Midbrain (tissue), 1 donor: ENCODE measurements around the gene NCKAP5.
"Not testable (repeated sequence)": the region's sequence is repeated elsewhere in the genome, so short reads cannot be mapped to it uniquely, and the experiment has no call there.

Experiments used
- DNase-seq: peaks from one replicate; lab custom pipeline; 2025; lab: John Stamatoyannopoulos, UW

Gene NCKAP5

DNA sequence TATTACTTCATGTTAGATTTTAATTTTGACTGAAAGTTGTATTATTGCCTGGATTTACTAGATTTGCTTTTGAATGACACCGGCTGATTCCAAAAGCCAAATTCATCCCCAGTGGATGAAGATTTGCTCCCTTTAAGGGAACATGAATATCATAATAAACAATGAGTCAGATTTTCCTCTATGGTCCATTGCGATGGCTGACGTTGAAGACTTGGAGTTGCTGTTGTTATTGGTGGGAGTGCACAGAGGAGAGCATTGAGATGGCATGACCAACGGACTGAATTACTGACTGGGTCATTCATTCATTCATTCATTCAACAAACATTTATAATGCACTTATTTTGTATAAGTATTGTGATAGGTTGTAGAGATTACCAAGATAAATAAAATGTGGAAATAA is 864.9 kb downstream of the NCKAP5 start:
- DNase-seq: no peak

DNA sequence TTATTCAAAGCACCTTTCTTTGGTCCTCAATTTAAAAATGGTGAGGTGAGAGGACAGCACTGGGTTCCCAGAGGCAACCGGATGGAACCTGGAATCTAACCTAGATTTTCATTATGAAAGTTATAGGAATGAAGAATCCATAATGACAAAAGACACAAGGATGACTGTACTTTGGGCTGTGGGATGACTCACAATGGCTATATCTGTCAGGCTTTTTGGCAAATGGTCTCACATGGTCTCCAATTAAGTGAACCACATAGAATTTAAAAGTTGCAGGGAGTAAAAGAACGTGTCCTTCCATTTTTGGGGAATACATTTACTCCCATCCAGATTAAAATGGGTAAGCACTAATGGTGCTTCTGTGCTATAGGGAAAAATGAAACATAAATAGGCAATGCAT is 866.5 kb downstream of the NCKAP5 start:
- DNase-seq: no peak

DNA sequence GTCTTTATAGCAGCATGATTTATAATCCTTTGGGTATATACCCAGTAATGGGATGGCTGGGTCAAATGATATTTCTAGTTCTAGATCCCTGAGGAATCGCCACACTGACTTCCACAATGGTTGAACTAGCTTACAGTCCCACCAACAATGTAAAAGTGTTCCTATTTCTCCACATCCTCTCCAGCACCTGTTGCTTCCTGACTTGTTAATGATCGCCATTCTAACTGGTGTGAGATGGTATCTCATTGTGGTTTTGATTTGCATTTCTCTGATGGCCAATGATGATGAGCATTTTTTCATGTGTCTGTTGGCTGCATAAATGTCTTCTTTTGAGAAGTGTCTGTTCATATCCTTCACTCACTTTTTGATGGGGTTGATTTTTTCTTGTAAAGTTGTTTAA is 868.5 kb downstream of the NCKAP5 start:
- not testable (repeated sequence) for DNase-seq

DNA sequence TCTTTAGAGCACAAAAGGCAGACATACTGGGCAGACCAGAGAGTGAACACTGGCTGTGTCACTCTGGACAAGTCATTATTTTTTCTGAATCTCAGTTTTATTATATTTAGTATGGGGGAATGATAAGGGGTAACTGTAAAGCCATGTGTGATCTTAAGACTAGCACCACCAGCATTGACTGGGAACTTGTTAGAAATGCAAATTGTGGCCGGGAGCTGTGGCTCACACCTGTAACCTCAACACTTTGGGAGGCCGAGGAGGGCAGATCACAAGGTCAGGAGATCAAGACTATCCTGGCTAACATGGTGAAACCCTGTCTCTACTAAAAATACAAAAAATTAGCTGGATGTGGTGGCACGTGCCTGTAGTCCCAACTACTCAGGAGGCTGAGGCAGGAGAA is 869.9 kb downstream of the NCKAP5 start:
- not testable (repeated sequence) for DNase-seq

DNA sequence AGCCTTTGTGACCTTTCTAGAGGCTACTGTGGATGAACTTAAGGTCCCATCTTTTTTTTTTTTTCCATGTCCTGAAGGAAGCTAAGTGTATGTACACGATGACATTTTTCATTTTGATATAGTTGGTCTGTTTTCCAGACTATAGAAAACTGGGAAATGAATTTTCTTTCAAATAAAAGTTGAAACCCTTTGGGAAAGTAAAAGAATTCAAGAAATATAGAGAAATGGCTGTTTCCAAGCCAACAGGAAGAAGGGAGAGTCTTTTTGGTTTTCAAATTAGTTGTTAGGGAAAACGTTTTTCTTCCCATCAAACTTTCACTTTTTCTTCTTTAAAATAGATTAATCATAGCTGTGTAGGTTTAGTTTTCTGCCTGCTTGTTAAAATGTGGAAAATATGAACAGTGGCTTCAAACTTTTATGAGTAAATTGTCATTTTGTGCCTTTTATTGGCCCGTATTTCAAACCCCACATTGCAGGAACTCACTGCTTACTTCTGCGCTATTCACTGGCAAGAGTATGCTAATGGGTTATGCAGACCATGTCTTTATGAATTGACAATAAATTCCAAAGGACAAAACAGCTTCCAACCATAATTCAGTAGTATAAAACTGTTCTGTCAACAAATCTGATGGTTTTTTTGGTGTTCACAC is 870.6 kb downstream of the NCKAP5 start:
- DNase-seq: no peak

DNA sequence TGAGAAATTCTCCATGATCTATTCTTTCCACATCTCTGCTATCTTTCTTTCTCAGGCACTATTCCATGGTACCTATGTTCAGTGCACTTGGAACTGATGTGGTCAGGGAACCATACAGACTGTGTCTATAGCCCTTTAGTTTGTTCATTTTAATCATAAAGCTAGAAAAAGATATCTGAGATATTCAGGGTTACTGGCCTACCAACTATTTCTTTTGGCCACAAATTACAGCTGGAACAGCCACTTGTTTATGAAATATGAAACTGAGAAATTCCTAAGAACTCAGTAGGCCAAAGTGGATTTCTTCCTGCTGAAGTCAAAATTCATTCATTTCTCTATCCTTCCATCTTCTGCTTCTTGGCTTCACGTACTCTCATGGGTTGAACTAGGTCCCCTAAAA is 875.4 kb downstream of the NCKAP5 start:
- no peak for DNase-seq

DNA sequence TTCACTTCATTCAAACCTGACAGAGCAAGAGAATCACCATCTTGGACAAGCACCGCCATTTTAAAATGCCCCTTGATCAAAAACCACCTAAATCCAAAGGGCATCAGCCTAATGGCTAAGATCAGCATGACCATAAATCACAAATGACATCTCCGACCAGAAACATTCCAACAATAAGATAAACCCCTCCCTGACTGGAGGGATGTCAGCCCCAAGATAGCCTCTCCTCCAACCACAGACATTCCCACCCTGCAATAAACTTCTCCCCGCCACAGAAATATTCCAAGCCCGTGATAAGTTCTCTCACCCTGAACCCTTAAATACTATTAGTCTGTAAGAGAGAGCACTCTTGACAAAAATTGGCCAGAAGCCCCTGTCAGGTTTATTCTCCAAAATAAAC is 876.7 kb downstream of the NCKAP5 start:
- DNase-seq: no peak

DNA sequence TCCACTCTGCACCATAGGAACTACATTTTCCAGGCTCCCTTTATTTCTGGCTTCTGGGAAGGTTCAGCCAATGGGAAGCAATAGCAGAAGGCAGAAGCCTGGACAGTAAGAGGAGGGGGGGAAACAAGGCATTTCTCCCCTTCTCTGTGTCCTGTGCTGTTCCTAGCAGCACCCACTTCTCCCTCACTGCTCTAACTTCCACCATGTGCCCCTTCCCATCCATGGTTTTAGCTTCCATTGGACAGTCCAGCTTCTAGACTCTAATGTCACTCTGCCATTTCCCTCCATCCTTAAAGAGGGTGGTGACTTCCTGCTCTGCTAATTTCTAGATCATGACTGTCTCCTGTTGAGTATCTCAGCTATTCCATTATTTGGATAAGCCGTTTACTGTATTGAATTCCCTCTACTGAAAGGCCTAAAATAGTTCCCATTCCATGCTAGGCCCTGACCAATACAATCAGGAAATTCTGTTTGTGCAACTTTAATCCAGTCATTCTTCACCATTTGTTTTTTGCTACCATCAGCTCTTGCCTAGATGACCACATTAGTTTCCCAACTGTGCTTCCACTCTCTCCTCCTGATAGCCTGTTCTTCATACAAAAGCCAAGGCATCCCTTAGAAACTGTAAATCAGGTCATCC is 877.5 kb downstream of the NCKAP5 start:
- no peak for DNase-seq

DNA sequence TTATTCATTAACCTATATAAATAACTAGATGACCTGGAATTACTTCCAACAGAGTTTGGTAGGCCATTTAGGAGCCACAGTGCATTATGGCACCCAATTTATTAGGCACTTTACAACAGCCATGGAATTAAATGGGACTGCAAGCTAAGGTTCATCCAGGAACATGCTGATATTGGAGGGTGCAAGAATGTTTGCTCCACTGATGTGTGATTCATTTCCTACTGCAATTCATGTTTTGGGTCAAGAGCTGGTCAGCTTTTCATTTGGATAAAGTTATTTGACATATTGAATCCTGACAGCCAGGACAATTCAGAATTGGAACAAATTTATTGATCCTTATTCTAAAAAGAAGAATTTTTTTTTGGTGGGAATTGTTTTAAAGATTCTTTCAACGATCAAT is 886.5 kb downstream of the NCKAP5 start:
- no peak for DNase-seq

DNA sequence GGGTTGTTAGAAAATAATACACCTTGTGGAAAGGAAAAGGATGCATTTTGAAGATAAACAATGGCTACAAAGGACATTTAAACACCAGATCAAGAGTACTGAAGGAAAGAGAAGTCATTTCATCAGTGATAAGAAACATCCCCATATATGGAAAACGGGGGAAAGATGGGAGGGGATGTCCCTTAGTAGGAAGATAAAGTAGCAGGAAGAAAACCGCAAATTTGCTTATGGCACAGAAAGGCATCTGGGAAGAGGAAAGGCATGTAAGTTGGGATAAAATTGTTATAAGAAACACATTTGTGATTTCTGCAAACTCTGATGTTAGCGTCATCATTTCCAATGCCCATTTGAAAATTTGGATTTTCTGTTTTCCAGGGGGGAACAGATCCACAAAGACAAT is 887.7 kb downstream of the NCKAP5 start:
- no peak for DNase-seq

DNA sequence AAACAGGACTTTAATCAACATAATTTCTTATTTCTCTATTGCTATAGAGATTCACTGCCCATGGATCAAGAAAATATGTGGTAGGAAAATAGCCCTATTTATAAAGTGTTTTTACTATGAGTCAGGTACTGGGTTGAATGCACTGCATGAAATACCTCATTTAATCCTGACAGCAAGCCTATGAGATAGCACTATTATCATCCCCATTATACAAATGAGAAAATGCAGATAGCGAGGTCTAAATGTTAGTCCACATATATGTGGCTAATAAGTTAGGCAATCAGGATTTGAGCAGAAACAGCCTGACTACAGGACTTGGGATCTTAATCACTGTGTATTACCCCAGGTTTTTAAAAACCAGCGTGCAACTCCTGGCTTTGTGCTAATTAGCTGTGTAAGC is 889.8 kb downstream of the NCKAP5 start:
- no peak for DNase-seq

DNA sequence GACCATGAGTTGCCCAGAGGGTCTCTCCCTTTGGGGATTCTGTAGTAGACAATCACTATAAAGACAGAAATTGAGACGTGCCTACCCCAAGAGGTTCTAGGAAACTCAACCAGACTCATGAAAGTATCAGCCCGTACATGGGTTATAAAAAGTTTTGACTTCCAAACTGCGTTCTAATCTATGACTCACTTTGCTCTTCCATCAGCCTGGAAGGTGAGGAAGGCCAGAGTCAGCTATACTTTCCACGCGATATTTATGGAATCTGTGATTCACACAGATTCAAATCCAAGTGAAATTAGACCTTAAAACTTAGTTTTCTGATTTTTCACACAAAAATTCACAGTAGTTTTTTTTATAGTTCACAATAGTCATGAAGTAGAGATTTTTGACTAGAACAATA is 890.6 kb downstream of the NCKAP5 start:
- DNase-seq: no peak

DNA sequence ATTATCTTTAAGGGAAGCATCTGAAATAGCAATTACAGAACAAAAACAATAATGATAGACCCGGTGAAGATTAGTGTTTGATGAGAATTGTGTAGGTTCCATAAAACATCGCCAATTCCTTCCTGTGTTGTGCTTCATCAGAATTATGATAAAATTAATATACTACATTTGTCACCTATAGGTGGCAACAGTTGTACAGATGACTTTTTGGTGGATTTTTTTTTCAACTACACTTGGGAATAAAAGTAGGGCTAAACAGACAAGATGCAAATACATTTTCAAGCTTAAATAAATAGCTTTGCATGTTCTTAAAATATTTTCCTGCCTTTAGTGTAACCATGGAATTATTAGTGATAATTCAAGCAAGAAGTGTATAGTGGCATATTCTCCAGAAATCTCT is 891.3 kb downstream of the NCKAP5 start:
- DNase-seq: no peak

DNA sequence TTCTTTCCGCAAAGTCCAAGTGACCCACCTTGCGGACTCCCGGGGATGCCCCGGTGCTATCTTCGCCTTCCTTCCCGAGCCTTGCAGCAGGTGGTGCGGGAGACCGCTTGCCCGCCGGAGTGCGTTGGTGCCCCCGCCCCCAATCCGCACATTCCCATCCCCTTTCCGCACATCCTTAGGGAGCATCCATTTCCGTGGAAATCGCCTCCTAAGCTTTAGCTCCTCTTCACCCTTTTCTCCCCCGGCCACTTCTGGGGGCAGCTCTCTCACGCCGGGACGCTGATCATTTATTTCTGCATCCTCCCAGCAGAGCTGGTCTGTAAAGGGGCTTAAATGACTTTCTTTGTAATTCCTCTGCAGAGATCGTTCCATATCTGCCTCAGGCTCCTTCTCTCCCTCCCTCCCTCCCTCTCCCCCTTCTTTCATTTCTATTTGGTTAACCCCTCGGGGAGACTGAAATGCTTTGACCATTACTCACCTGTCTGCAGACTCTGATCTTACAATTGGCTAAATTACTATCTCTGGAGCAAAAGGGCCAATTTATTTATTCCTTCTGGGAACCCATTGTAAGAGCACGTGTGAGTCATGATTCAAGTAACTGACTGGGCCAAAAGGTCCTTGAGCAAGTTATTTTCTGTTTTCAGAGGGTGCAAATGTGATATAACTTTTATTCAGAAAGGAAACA is 897.0 kb downstream of the NCKAP5 start:
- DNase-seq: no peak

DNA sequence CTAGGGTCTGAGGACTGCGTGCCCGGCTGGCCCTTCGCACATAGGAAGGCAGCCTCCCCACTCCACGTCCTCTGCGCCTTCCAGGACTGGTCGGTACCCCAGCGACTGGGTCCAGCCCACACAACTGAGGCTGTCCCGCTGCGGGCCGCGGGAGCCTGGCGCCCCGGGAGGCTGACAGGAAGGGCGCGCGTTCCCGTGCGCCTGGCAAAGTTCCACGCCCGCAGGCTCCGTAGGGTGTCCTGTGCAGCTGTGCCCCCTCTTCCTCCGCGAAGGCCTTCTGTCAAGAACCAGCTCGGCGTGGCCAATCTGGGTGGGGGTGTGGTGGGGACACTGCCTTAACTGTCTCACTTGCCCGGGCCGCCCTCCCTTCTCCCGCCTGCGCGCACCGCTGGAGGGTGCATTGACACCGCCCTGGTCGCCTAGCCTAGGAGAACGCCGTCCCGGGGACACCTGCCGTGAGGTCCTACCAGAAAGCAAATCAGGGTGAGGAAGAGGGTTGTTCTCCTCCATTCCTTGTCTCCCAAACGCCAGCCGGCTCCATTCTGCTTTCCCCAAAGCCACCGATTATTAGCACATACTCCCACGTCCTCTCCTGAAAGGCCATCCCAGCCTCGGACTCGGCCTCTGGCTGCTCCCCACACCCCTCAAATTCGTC is 897.6 kb downstream of the NCKAP5 start:
- peak; percentile 46 for DNase-seq

DNA sequence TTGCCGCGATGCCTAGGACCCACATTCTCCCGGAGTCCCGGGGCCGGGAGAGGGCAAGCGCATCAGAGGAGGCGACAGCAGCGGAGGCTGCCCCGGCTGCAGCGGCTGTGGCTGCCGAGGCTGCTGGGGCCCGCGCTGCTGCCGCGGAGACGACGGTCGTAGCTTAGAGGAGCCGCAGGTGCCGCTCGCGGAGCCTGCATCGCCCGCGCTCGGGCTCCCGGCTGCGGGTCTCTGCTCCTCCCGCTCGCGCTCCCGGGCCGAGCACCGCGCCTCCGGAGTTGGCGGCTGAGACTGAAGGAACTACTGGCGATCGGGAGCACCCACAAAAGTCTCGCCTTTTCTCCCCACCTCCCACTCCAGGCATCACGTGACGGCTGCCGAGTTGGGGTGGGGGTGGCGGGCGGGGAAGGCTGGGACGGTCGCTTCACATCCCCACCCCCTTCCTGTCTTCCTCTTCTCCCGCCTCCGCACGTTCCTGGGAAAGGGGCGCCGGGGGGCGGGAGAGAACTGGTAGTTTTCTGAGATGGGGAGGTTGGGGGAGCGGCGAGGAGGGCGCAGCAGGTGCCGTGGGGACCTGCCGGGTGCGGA is 898.3 kb downstream of the NCKAP5 start, which contains the start of gene LYPD1:
TSS of gene LYPD1 (minus strand) at position 298 of the 588 bp plus-strand sequence. CDS start at position 25, 273 bp downstream.
- peak; percentile 43 for DNase-seq

DNA sequence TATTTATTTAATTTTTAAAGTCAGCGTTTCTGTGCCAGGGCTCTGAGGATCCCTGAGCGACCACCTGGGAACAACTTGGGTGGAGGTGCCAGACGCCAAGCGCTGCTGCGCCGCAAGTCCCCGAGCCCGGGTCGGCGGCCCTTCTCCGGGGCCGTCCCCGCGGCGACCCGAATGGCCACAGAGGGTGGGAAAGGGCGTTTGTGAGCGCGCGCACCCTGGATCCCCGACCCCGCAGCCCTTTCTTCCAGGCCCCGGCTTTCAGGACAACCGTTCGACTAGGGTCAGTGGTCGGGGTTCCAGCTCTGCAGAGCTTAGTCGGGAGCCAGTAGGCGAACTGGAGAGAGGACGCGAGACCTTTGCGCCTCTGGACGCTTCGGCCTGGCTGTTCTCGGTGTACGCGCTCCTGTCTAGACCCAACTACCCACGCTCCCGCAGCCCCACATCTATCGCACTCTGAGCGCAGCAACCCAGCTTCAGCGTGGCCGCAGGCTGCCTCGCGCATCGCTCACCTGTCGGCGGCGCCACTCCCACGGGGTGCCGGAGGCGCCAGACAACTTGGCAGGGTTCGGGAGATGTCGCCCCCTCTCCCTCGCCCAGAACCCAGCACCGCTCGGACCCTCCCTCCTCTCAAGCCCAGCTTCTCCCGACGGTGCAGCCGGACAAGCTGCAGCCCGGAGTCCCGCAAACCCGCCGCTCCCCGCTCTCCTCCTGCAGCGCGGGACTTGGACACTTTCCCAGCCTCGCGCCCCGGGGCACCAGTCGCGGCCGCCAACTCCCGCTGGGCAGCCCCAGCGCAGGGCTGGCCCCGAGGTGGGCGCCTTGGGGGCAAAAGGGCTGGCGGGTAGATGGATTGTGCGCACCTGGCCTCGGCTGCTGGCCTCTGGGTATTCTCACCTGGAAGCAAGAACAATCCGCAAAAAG is 899.0 kb downstream of the NCKAP5 start:
- peak; percentile 9 for DNase-seq

DNA sequence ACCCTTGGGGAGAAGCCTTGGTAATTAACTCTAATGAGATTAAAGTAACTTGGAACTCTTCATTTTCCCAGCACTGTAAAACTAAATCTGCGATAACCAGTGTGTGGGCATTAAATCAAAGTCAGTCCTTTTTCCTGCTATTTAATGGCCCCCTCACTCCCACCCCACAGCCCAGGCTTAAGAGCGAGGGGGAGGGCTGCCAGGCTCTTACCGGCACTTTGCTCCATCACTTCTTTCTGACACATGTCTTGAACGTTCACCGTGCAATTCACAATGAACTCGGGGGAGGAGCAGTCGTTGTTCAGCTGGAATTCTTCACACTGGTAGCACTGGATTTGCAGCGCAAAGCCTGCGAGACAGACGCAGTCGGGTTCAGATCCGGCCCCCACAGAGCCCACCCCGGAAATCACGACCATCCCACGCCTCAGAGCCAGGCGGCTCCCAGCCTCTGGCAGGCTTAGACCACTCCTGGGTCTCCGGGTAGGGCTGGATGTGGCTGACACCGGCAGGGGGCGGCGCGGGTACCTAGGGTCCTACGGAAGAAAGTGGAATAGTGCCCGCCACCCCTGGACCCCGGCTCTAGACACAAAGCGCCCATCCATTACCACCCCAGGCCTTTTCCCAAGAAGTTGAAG is 900.0 kb downstream of the NCKAP5 start:
- no peak for DNase-seq

DNA sequence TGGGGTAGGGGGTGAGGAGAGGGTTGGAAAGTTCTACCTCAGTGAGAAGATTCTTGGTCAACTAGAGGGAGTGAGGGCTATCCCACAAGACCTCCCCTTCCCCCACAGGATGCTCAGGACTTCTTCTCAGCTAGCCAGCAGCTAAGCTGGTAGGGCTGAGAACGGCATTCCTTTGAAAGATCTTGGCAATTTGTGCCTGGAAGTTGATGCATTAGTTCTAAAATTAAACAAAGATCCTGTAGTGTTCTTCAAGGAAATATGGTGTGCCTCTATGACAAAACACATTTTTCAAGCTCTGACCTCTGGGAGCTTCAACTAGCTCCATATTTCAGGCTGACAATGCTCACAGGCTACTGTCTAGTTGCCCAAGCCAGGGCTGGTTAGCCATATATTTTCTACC is 900.6 kb downstream of the NCKAP5 start:
- no peak for DNase-seq

DNA sequence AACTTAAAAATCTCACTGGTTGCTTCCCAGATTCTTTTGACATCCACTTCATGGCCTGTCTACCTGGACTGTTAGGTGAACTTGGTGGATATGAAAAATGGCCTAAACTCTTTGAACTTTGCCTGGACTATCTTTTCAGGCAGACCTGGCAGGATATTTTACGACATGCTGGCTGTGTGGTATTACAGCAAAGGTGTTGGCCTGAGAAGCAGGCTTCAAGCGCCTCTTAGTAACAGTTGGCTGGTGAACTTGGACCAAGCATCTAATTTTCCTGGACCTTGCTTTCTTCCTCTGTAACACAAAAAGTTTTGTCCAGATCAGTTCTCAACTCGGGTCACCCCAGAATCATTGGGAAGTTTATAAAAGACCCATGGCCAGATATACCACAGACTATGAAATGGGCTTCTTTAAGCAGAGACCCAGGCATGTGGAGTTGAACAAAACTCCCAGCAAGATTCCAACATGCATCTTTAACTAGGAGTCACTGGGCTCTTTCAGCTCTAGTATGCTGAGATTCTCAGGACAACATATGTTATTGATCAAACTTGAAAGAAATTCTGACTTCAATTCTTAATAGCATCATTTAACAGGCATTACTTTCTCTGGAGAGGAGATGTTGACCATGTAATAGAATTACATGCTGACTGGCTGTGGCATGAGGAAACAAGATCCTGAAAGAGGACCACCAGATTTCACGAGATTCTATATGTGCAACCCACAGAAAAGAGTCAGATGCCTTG is 902.7 kb downstream of the NCKAP5 start:
- no peak for DNase-seq
